ENCODE results near the gene CKAP2.
"Not testable (repeated sequence)": the region's sequence is repeated elsewhere in the genome, so short reads cannot be mapped to it uniquely, and the experiment has no call there.

GRCh38 chr13:52509532-52509931, 54.3 kb downstream of the CKAP2 start:
- TF ChIP-seq, protein P1, sequence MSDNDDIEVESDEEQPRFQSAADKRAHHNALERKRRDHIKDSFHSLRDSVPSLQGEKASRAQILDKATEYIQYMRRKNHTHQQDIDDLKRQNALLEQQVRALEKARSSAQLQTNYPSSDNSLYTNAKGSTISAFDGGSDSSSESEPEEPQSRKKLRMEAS (CRISPR knock-in tag; IDR thresholded peaks at IDR 0.05): not testable (repeated sequence)
- TF ChIP-seq, protein P2, sequence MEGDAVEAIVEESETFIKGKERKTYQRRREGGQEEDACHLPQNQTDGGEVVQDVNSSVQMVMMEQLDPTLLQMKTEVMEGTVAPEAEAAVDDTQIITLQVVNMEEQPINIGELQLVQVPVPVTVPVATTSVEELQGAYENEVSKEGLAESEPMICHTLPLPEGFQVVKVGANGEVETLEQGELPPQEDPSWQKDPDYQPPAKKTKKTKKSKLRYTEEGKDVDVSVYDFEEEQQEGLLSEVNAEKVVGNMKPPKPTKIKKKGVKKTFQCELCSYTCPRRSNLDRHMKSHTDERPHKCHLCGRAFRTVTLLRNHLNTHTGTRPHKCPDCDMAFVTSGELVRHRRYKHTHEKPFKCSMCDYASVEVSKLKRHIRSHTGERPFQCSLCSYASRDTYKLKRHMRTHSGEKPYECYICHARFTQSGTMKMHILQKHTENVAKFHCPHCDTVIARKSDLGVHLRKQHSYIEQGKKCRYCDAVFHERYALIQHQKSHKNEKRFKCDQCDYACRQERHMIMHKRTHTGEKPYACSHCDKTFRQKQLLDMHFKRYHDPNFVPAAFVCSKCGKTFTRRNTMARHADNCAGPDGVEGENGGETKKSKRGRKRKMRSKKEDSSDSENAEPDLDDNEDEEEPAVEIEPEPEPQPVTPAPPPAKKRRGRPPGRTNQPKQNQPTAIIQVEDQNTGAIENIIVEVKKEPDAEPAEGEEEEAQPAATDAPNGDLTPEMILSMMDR (IDR thresholded peaks at IDR 0.05): not testable (repeated sequence)
- TF ChIP-seq ATF1 (CRISPR knock-in tag; IDR thresholded peaks at IDR 0.05); GABPB1 (CRISPR knock-in tag; IDR thresholded peaks at IDR 0.05); FOXJ3 (CRISPR knock-in tag; IDR thresholded peaks at IDR 0.05; ENCODE audit: borderline replicate concordance); CREB1 (CRISPR knock-in tag; IDR thresholded peaks at IDR 0.05); JAZF1 (CRISPR knock-in tag; IDR thresholded peaks at IDR 0.05): not testable (repeated sequence)
- TF ChIP-seq, protein P3, sequence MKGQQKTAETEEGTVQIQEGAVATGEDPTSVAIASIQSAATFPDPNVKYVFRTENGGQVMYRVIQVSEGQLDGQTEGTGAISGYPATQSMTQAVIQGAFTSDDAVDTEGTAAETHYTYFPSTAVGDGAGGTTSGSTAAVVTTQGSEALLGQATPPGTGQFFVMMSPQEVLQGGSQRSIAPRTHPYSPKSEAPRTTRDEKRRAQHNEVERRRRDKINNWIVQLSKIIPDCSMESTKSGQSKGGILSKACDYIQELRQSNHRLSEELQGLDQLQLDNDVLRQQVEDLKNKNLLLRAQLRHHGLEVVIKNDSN (CRISPR knock-in tag; IDR thresholded peaks at IDR 0.05): not testable (repeated sequence)
